ENCODE results near the gene GLCE.
A peak's percentile ranks its signal among the peaks of the same experiment; 100 is the strongest.
"Not testable (repeated sequence)": the region's sequence is repeated elsewhere in the genome, so short reads cannot be mapped to it uniquely, and the experiment has no call there.

The GLCE gene

DNA sequence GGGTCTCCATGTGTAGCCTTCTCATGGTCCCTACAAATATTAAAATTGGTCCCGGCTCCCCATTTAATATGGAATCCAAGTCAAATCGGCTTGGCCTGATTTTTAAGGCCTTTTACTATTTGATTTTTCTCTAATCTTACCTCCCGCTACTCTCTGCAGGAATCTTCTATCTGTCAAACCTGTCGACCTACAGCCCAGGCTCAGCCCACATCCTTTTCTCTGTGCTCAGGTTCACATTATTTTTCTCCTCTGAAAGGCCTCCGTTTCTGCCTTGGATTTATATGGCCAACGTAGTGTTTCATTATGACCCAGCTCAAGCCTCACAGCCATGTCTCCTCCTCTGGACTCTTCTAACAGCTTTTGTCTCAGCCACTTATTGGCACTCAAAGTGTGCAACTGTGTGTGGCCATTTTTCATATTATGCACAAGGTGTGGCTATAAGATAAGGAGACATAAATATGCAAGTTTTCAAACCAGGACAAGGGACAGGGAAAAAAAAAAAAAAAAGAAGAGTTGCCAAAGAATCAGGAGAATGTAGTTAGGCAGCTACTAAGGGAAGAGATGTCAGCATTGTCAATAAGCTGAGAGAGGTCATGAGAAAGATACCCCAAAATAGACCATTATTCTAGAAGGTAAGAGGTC is 2.1 kb upstream of the GLCE start:
- DNase-seq (ENCODE audit: extremely low read depth in 1 of 2, low read depth in 1 of 2), result no peak

DNA sequence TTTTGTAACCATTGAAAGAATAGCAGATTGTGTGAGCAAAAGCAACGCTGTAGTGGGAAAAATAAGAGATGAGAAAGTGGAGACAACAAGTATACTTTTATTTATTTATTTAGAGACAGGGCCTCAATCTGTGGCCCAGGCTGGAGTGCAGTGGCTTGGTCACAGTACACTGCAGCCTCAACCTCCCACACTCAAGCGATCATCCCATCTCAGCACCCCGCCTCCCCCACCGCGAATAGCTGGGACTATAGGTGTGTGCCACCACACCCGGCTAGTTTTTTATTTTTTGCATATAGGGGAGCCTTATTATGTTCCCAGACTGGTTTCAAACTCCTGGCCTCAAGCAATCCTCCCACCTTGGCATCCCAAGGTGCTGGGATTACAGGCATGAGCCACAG is 1.6 kb upstream of the GLCE start:
- DNase-seq (ENCODE audit: extremely low read depth in 1 of 2, low read depth in 1 of 2), result no peak

DNA sequence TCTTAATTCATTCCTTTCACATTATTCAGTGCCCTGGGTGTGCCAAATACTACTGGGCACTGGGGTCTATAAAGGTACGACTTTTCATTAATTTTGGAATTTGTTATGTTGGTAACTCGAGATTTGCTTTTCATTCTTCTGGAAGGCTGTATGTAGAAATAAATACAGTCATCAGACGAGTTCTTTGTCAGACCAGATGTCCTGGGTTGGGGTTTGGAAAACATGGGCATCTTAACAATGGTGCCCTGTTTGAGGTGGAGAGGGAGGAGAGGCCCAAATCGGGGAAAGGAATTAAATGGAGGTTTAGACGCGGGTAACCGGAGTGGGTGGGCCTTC is 662 bp upstream of the GLCE start:
- DNase-seq (ENCODE audit: extremely low read depth in 1 of 2, low read depth in 1 of 2), result no peak

DNA sequence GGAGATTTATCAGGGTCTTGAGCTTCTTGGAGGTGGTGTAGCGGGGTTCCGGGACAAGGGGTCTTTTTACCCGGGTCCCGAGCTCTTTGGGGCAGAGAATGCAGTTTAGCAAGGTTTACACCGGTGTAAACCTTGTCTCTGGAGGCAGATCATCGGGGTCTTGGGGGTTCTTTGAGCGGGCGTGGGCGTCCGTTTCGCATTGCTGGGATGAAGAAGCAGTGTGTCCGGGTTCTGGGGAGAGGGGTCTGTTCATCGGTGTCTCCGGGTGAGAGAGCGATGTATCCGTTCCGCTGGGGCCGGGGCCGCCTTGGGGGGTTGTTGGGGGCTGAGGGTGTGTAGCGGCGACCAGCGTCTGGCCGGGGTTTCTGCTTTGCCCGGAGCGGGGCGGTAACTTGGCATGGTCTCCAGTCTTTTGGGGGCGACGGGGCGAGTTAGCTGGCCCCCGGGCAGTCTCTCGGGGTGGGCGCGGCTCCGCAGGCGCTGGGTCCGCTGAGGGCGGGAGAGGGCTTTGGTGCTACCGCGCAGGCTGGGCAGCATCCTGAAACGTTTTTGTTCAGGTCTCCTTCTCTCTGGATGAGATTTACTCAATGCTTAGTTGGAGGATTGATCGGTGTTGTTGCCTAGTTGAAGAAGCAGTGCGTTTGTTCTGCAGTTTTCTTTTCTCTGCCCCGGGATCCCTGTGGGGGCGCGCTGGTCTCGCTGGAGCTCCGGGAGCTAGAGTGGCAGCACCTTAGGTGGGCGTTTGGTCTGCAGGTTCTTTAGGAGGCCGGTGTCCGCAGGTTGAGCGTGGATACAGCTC is 843 bp downstream of the GLCE start:
- DNase-seq (ENCODE audit: extremely low read depth in 1 of 2, low read depth in 1 of 2), result peak in 1 of 2 donors; percentile 2

DNA sequence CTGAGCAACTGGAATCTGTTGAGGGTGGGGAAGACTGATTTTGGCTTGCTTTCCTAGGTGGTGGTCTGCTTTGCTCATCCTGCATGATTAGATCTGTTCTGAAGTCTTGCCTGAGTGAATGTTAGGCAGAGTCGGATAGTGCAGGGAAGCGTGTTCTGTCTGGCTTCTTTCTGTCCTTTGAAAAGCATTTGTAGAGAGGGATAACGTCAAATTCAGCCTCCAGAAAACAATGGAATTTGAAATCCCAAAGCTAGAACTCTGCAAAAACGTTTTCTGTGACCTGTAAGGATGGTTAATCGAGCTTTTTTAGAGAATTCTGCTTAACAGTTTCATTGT is 1.4 kb downstream of the GLCE start:
- DNase-seq (ENCODE audit: extremely low read depth in 1 of 2, low read depth in 1 of 2), result no peak

DNA sequence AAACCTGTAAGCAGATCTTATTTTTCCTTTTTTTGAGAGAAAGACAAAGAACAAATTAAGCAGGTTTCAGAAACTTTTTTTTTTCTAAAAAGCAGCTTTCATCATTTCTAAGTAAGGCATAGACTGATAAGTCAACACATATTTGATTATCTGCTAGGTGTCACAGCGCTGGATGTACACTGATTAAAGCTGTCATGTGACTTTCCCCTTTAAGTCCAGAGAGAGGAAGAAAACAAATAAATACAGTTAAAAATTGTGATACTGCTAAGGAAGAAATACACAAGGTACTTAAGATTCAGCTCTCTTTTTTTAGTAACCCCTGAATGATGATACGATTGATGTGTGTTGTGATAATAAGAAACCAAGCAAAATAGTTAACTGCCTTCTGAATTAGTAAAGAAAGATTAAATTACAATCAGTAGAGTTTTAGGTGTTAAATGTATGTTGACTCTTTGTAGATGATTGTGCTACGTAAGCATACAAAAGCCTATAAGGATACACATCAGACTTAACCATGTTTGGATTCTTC is 2.8 kb downstream of the GLCE start:
- no peak for DNase-seq (ENCODE audit: extremely low read depth in 1 of 2, low read depth in 1 of 2)

DNA sequence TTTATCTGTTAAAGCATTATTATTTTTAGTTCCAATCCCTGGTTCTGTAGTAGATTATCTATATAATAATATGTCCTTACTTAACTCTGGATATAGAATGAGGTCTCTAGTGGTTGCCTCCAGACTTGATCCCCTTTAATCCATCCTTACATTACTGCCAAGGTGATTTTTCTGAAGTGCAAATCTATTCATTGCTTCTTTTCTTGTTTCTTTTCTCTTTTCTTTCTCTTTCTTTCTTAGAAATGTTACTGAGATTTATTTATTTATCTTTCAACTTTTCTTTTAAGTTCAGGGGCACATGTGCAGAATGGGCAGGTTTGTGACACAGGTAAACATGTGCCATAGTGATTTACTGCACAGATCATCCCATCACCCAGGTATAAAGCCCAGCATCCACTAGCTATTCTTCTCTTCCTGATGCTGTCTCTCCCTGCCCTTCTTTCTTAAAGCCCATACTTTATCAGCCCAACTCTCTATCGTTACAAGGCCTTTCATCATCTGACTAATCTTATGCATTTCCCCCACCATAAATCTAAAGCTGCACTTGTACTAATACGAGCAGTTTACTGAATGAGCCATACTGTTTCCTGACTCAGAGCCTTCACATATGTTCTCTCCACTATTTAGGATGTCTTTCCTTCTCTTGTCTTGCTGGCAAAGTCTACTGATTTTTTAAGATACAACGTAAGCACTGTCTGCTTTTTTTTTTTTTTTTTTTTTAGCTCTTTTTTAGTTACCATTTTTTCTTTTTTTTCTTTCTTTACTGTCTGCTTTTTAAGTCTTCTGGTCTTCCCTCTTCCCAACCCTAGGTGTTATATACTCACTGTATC is 4.6 kb downstream of the GLCE start:
- no peak for DNase-seq (ENCODE audit: extremely low read depth in 1 of 2, low read depth in 1 of 2)

DNA sequence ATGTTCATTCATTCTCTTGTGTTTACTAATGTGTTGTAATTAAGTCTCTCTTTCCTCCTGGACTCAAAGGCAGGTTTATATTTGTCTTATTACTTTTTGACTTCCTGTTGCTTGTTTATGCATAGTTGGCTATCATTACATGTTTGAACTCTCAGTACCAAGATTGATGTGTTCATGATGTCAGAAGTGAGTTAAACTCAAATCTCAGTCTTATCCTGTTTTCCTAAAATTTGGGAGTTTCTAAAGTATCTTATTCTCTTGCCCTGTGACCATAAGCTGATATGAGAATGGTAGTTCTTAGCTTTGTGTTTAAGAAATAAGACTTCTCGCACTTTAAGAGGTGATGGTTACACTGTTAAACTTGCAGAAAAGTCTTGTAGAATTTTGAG is 5.2 kb downstream of the GLCE start:
- DNase-seq (ENCODE audit: extremely low read depth in 1 of 2, low read depth in 1 of 2), result no peak

DNA sequence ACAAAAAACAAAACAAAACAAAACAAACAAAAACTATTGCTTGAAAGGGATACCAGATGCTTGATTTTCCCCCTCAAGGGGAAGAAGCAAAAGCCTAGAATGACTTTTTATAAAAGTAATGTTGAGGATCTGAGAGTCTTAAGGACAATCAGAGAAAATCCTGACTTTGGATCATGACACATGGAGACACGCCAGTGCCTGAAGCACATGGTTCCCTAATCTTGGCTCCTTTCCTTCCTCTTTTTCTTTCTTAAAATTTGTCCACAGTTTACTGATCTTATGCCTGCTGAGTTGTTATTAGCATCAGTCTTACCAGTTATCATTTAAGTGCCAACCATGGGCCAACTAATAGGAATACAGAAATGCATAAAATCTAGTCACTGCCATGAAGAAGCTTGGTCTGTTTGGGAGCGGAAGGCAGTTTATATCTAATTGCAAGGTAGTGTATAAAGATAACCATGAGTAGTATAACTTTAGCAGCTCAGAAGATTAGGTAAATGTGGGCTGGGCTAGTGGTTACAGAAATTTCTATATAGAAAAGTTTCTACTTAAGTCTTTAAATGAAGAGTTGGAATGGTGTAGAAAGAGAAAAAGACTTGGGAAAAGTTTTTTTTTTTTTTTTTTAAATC is 6.9 kb downstream of the GLCE start:
- no peak for DNase-seq (ENCODE audit: extremely low read depth in 1 of 2, low read depth in 1 of 2)

DNA sequence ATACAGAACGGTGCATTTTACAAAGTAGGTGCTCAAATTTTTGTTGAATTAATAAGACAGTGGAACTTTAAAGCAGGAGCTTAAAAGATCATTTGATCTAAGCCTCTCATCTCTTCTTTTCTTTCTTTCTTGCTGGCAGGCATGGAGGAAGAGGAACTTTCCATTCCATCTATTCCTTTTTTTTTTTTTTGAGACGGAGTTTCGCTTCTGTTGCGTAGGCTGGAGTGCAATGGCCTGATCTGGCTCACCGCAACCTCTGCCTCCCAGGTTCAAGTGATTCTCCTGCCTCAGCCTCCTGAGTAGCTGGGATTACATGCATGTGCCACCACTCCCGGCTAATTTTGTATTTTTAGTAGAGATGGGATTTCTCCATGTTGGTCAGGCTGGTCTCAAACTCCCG is 7.9 kb downstream of the GLCE start:
- DNase-seq (ENCODE audit: extremely low read depth in 1 of 2, low read depth in 1 of 2), result not testable (repeated sequence)

DNA sequence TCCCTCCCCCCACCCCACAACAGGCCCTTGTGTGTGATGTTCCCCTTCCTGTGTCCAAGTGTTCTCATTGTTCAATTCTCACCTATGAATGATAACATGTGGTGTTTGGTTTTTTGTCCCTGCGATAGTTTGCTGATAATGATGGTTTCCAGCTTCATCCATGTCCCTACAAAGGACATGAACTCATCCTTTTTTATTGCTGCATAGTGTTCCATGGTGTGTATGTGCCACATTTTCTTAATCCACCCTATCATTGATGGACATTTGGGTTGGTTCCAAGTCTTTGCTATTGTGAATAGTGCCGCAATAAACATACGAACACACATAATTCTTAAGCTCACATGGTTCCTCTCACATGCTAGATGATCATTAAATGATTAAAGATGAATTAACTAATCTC is 9.1 kb downstream of the GLCE start:
- not testable (repeated sequence) for DNase-seq (ENCODE audit: extremely low read depth in 1 of 2, low read depth in 1 of 2)

DNA sequence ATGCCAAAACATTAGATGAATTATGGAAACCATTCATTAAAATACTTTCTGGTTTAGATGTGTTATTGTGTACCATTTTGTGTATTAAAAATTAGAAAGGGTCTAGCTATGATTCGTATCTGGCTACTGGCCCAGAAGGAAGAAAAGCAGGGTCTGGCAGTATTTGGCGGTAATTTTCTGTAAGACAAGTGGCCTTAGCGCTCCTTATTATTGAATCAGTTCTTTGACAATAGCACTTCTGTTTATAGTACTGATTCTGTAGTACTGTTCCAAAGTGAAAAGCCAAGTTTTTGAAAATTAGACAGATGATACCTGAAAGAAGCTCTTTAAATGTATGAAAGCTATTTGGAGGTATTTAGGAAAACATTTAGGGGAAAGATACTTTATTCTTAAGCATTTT is 10.2 kb downstream of the GLCE start:
- DNase-seq (ENCODE audit: extremely low read depth in 1 of 2, low read depth in 1 of 2), result no peak

DNA sequence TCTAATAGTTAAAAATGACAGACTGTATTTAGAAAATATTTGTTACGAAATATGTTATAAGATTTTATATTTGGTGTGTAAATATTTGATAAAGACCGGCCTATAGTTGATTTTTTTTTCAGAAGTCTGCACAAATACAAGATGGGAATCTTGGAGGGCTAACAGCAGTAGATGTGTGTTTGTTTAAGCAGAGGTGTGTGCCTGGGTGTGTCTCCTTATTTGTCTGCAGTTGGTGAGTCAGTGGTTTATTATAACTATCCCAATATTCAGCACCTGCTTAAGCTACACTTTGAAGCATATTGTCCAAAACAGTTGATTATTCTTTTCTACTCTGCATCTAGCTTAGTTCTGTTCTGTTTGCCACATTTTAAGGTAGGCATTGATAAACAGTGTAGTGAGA is 12.4 kb downstream of the GLCE start:
- no peak for DNase-seq (ENCODE audit: extremely low read depth in 1 of 2, low read depth in 1 of 2)

DNA sequence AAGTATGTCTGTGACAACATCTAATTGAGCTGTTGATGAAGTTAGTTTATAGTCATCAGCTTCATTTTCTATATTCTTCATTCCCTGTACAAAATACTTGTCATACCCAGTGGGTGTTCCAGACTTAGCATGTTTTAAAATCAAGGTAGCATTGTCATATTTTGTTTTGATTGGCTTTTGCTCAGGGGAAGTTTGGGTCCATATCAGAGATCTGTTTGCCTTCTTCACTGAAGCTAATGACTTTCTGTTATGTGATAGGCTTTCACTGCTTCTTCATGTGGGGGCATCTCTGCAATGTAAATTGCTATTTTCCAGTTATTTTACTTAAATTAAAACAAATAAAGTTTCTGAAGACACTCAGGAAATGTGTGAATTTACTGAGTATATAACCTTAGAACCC is 15.1 kb downstream of the GLCE start:
- no peak for DNase-seq (ENCODE audit: extremely low read depth in 1 of 2, low read depth in 1 of 2)

DNA sequence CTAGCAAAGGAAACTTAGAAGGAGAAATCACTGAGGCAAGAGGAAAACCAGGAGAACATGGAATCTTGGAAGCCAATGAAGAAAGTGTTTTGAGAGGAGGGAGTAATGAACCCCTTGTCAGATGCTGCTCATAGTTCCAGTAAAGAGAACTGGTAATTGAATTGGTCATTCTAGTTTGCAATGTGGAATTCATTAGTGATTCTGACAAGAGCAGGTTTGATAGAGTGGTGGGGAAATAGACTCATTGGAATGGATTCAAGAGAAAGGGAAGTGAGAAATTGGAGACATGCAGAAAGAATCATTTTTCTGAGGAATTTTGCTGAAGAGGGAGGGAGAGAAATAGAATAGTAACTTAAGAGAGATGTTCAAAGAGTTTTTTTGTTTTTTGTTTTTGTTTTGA is 21.0 kb downstream of the GLCE start:
- DNase-seq (ENCODE audit: extremely low read depth in 1 of 2, low read depth in 1 of 2), result no peak

DNA sequence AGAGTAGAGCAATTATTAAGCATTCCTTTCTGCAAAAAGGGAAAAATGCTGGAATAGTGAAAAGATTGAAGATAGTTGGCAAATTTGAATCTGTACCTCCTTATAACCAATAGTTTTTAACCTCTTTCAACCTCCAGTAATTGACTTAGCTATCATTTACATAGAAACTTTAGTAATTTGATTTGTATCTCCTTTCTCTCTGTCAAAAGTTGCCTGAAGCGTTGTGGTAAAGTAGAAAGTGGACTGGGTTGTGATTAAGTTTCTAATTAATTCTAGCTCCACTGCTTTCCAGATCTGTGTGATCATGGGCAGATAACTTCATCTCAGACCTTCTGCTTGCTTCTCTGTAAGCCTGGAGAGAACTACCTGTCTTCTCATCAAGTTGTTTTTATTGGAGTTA is 24.8 kb downstream of the GLCE start:
- no peak for DNase-seq (ENCODE audit: extremely low read depth in 1 of 2, low read depth in 1 of 2)

DNA sequence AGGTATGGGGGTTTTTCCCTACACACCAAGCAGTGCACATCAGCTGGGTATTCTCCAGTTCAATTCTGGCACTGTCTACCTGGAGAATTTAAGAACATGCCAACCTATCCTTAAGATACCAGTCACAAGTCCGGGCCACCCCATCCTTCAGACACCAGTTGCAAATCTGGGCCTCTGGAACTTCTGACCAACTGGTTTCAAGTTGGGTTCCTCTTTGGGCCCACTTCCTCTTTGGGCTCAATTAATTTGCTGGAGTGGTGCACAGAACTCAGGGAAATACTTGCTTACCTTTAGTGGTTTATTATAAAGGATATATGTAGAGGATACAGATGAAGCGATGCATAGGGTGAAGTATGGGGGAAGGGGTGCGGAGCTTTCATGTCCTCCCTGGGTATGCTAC is 25.3 kb downstream of the GLCE start:
- no peak for DNase-seq (ENCODE audit: extremely low read depth in 1 of 2, low read depth in 1 of 2)

DNA sequence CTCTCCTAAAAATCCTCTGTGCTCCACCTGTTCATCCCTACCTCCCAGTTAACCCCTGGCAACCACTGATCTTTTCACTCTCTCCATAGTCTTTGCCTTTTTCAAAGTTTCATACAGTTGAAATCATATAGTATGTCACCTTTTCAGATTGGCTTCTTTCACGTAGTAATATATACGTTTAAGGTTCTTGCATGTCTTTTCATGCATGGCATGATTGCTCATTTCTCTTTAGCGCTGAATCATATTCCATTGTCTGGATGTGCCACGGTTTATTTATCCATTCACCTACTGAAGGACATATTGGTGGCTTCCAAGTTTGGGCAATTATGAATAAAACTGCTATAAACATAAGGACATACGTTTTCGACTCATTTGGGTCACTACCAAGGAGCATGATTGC is 28.7 kb downstream of the GLCE start:
- no peak for DNase-seq (ENCODE audit: extremely low read depth in 1 of 2, low read depth in 1 of 2)

DNA sequence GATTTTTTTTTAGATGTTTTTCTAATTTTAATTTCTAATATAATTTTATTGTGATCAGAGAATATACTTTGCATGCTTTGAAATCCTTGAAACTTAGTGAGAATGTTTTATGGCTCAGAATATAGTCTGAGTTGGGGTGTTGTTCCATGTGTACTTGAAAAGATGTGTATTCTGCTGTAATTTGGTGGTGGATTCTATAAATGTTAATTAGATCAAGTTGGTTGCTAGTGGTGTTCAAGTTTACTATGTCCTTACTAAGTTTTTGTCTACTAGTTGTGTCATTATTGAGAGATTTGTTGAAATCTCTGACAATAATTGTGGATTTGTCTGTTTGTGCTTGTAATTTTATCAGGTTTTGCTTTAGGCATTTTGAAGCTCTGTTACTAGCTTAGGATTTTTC is 29.7 kb downstream of the GLCE start:
- no peak for DNase-seq (ENCODE audit: extremely low read depth in 1 of 2, low read depth in 1 of 2)

DNA sequence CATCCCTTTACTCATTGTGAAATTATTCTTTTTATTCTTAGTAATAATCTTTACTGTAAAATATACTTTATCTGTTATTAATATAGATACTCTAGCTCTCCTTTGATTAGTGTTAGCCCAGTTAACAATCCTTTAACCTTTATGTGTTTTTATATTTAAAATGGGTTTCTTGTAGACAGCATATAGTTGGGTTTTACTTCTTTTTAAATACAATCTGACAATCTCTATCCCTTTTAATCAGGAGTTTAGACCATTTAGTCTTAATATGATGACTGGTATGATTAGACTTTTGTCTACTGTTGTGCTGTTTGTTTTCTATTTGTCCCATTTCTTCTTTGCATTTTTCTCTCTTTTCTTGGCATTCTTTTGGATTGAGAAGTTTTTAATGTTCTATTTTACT is 30.1 kb downstream of the GLCE start:
- no peak for DNase-seq (ENCODE audit: extremely low read depth in 1 of 2, low read depth in 1 of 2)

DNA sequence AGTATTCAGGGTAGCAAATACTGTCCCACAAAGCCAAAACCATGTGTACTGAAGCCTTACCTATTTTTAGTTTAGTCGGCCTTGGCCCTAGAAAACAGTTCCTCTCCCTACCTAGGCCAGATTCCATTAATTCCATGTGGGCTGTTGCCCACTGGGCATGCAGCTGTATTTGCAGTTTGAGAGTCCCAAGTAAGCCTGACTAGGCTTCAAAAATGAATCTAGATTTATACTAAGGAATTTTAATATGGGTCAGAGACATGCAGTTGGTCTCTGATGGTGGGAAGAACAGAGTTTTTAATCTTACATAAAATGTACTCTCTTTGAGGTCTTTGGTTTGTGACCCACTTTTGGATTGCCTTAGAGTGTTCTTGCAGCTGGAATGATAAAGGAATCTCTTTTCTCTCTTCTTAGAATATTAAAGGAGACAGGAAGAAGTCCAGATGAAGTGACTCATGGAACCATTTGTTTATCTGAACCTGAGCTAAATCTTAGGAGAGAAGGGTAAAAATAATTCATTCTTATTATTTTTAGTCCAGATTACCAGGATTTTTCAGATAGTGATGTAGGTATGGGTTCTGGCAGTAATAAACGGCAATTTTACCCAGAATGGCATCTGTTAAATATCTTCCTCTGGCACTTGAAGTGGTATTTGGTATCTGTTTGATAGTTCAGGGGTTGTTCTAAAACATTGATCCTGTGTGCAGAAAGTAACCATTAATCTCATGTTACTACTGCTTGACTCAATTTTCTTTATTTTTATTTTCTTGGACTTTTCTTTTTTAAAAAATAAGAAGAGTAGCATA is 33.8 kb downstream of the GLCE start:
- DNase-seq (ENCODE audit: extremely low read depth in 1 of 2, low read depth in 1 of 2), result no peak
